HCEC 1CT (cell line): ENCODE data around the gene SLC25A25.
A peak's percentile ranks its signal among the peaks of the same experiment; 100 is the strongest.

Experiments
- DNase-seq: peaks from one replicate; pipeline ENCODE4 v3.0.0-alpha.2; 2017

Gene SLC25A25

GRCh38 chr9:128077847-128078503 is 9.9 kb downstream of the SLC25A25 start:
- DNase-seq, result no peak

- peak; percentile 40 for DNase-seq
Observed at GRCh38 chr9:128078504-128079434, 10.7 kb downstream of the SLC25A25 start.

DNA sequence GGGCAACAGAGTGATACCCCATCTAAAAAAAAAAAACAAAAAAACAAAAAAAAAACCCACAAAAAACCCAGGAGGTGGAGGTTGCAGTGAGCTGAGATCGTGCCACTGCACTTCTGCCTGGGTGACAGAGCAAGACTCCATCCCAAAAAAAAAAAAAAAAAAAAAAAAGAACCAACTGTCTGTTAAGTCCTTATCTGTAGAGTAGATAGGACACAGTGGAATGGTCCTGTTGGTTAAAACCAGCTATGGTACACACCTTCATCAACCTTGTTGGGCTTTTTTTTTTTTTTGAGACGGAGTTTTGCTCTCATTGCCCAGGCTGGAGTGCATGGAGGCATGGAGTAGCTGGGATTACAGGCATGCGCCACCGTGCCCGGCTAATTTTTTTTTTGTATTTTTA is 12.2 kb downstream of the SLC25A25 start:
- no peak for DNase-seq

GRCh38 chr9:128081056-128081455 is 13.0 kb downstream of the SLC25A25 start:
- peak; percentile 97 for DNase-seq

DNA sequence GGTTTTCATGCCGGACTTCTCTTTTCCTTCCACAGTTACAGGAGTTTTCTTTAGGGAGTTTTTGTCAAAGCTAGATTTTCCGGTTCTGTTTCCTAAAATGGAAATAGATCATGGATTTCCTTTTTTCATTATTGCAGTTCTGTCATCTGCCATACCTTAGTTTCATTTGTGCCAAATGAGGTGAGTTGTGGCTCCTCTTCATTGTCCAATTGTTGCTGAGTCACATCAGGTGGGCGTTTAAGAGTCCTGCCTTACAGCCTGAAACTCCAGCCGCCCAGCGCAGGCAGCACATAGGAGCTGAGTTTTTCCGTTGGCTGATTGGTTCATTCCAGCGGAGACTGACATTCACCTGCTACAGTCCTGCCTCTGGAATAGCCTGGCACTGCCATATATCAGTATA is 14.1 kb downstream of the SLC25A25 start:
- no peak for DNase-seq

GRCh38 chr9:128084746-128085145 is 16.7 kb downstream of the SLC25A25 start:
- DNase-seq, result no peak

- no peak for DNase-seq
Observed at GRCh38 chr9:128085943-128086342, 17.9 kb downstream of the SLC25A25 start.

DNA sequence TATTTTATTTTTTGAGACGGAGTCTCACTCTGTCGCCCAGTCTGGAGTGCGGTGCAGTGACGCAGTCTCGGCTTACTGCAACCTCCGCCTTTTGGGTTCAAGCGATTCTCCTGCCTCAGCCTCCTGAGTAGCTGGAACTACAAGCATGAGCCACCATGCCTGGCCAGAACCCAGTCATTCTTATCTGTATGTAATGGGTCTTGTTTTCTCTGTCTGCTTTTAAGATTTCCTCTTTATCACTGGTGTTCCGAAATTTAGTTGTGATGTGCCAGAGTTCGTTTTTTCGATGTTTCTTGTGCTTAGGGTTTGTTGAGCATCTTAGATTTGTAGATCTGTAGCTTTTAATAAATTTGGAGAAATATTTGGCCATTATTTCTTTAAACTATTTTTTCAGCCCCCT is 19.2 kb downstream of the SLC25A25 start:
- DNase-seq, result no peak

- DNase-seq, result no peak
Observed at GRCh38 chr9:128088253-128088945, 20.4 kb downstream of the SLC25A25 start.

DNA sequence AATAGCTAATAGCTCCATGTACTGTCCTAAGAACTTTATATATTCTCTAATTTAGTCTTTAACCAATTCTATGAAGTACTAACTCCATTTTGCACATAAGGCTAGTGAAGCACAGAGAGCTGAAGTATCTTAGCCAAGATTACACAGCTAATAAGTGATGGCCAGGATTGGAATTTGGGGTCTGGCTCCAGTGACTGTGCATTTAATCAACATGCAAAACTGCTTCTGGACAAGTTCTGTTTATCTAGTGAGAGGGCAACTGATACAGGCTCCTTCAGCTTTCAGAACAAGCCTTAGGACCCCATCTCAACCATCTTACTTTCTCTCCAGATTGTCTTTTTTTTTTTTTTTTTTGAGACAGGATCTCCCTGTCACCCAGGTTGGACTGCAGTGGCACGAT is 21.3 kb downstream of the SLC25A25 start:
- no peak for DNase-seq

- DNase-seq, result no peak
Observed at GRCh38 chr9:128091144-128091543, 23.1 kb downstream of the SLC25A25 start.

DNA sequence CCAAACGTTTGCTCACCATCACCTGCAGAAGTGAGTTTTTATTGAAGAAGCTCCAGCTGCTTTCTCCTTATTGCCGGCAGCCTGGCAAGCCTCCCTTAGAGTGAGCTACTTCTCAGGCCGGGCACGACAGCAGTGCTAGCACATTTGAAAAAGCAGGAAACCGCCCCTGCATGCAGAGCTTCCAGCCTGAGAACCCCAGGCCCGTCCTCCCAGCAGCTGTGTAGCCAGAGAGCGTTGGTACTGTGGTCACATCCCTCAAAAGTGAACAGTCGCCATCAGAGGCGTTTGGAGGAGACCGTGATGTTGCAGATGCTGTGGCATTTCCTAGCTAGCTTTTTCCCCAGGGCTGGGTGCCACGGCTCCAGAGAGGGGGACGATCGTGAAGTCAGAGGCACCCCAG is 23.5 kb downstream of the SLC25A25 start:
- DNase-seq, result no peak

GRCh38 chr9:128092199-128092977 is 24.4 kb downstream of the SLC25A25 start:
- no peak for DNase-seq

- no peak for DNase-seq
Observed at GRCh38 chr9:128093011-128093410, 25.0 kb downstream of the SLC25A25 start.

- peak; percentile 96 for DNase-seq
Observed at GRCh38 chr9:128094166-128094949, 26.3 kb downstream of the SLC25A25 start.

GRCh38 chr9:128094950-128095544 is 27.0 kb downstream of the SLC25A25 start:
- no peak for DNase-seq

DNA sequence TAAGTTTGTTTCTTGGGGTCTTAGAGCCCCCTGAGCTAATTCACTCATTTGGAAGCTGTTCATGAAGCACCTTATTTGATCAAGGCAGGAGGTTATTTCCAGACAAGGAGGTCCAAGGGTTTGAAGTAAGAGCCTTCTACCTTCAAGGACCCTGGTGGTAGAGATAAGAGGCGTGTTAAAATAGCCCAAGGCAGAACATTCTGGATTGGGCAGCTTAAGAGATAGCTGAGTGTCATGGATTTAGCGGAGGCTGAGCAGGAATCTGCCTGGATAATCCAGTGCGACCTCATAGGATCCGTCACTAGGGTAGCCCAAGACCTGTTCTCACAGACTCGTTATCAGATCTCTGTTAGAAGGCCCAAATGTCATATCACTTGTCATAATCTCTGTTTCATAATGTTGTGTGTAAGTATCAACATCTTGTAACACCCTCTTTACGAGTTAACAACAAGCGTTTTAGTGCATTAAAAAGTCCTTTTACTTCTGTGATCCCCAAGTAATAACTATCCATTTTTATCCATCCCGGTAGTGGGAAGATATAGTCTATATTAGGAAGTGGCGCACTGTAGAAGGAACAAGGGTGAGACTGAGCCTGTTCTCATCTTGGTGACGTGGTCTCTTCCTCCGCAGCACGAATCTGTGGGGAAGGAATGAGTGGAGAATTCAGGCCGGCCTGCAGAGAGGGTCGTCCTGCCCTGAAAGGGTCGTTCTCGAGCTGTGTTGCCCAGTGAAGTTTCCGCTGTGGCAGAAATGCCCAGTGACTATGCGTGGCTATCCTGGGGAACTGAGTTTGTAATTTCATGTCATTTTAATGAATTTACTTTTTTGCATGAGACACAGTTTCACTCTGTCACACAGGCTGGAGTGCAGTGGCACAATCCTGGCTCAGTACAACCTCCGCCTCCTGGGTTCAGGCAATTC is 28.8 kb downstream of the SLC25A25 start:
- no peak for DNase-seq

- DNase-seq, result no peak
Observed at GRCh38 chr9:128097543-128098296, 29.7 kb downstream of the SLC25A25 start.
